IMR-90 (cell line): ENCODE measurements around the gene TDRD7. TPM values are rescaled to one million over a fixed set of nuclear protein-coding genes. Genes with fewer than 3 reads are reported as not detected.

Experiments used
- ATAC-seq: fragments of 200-7000 bp; cut with Tn5 transposase; 2 replicates; pipeline ENCODE4 v1.9.1; 2020; ENCODE audit warnings: low read depth, mild to moderate bottlenecking, moderate library complexity
- BruUV-seq: library from RNA; stranded (reverse); fragments of 400-500 nt; replicated peaks from 2 replicates; lab custom pipeline; 2021; lab: Mats Ljungman, UMichigan
- CTCF ChIA-PET: fragments of 300-600 bp; formaldehyde crosslinking; extraction: SDS; loops from one replicate; lab custom pipeline; 2021; ENCODE audit warnings: antibody characterized with exemption; lab: Yijun Ruan, JAX
- POLR2A ChIA-PET: fragments of 300-600 bp; sonication (Branson Sonifier 250); formaldehyde crosslinking; loops from one replicate; lab custom pipeline; 2022; ENCODE audit warnings: antibody characterized with exemption; ENCODE audit not compliant: unreplicated experiment; lab: Charles Lee
- DNase-seq: peaks from one replicate; pipeline ENCODE4 v3.0.0; 2013
- H2AFZ ChIP-seq: replicated peaks from 2 replicates; pipeline ENCODE3; 2013; ENCODE audit warnings: low read length, mild to moderate bottlenecking; ENCODE audit not compliant: poor library complexity
- H2AK5ac ChIP-seq: 2 replicates; pipeline ENCODE4 v1.6.1; 2013; ENCODE audit warnings: low read depth, low read length, inconsistent platforms
- H2AK9ac ChIP-seq: replicated peaks from 2 replicates; pipeline ENCODE3; 2013; ENCODE audit warnings: mild to moderate bottlenecking, low read depth, low read length, moderate library complexity; ENCODE audit not compliant: poor library complexity
- H2BK120ac ChIP-seq: 2 replicates; pipeline ENCODE4 v1.6.1; 2013; ENCODE audit warnings: low read depth, low read length, inconsistent platforms
- H2BK15ac ChIP-seq: 3 replicates; pipeline ENCODE4 v1.6.1; 2013; ENCODE audit warnings: low read depth, low read length, inconsistent platforms
- H2BK20ac ChIP-seq: 2 replicates; pipeline ENCODE4 v1.6.1; 2013; ENCODE audit warnings: low read depth, mild to moderate bottlenecking, inconsistent platforms, low read length, moderate library complexity
- H2BK5ac ChIP-seq: 2 replicates; pipeline ENCODE4 v1.6.1; 2013; ENCODE audit warnings: mild to moderate bottlenecking, low read depth, low read length, inconsistent platforms; ENCODE audit not compliant: poor library complexity, severe bottlenecking
- H3K14ac ChIP-seq: replicated peaks from 2 replicates; pipeline ENCODE4 v1.6.1; 2013; ENCODE audit warnings: low read depth, low read length, inconsistent platforms
- H3K18ac ChIP-seq: 2 replicates; pipeline ENCODE4 v1.6.1; 2013; ENCODE audit warnings: low read depth, low read length, control low read depth
- H3K23ac ChIP-seq: 2 replicates; pipeline ENCODE4 v1.6.1; 2013; ENCODE audit warnings: low read depth, low read length, inconsistent platforms
- H3K27ac ChIP-seq: 2 replicates; pipeline ENCODE4 v1.5.1; 2013; ENCODE audit warnings: mild to moderate bottlenecking, control low read depth, low read length; ENCODE audit not compliant: insufficient read depth
- H3K27me3 ChIP-seq: 2 replicates; pipeline ENCODE4 v1.6.1; 2013; ENCODE audit warnings: low read length; ENCODE audit not compliant: control insufficient read depth, insufficient read depth
- H3K36me3 ChIP-seq: 2 replicates; pipeline ENCODE4 v1.6.1; 2013; ENCODE audit warnings: low read length, mixed read lengths; ENCODE audit not compliant: control insufficient read depth, insufficient read depth
- H3K4ac ChIP-seq: 2 replicates; pipeline ENCODE4 v1.6.1; 2013; ENCODE audit warnings: low read depth, low read length, inconsistent platforms
- H3K4me1 ChIP-seq: 2 replicates; pipeline ENCODE4 v1.6.1; 2013; ENCODE audit warnings: low read length, mixed read lengths; ENCODE audit not compliant: control insufficient read depth, insufficient read depth
- H3K4me2 ChIP-seq: 2 replicates; pipeline ENCODE4 v1.6.1; 2013; ENCODE audit warnings: low read depth, mild to moderate bottlenecking, control low read depth, low read length, moderate library complexity
- H3K4me3 ChIP-seq: 2 replicates; pipeline ENCODE4 v1.5.1; 2013; ENCODE audit warnings: low read depth, mild to moderate bottlenecking, control low read depth, low read length, moderate library complexity; ENCODE audit not compliant: insufficient read depth
- H3K56ac ChIP-seq: 2 replicates; pipeline ENCODE4 v1.6.1; 2013; ENCODE audit warnings: low read length, inconsistent platforms; ENCODE audit not compliant: insufficient read depth; ENCODE audit errors: extremely low read depth
- H3K79me1 ChIP-seq, 2 experiments: 2 replicates each; pipeline ENCODE4 v1.6.1; 2013; ENCODE audit warnings: low read length in 2 of 2, inconsistent platforms in 1 of 2, low read depth in 1 of 2
- H3K9ac ChIP-seq: 2 replicates; pipeline ENCODE4 v1.6.1; 2013; ENCODE audit warnings: low read depth, low read length, control low read depth
- H3K9me1 ChIP-seq: 2 replicates; pipeline ENCODE4 v1.6.1; 2013; ENCODE audit warnings: low read length, inconsistent platforms; ENCODE audit not compliant: insufficient read depth
- H3K9me3 ChIP-seq: 2 replicates; pipeline ENCODE4 v1.6.1; 2013; ENCODE audit warnings: low read length; ENCODE audit not compliant: control insufficient read depth, insufficient read depth
- H4K20me1 ChIP-seq: 2 replicates; pipeline ENCODE4 v1.6.1; 2013; ENCODE audit warnings: low read length, inconsistent platforms; ENCODE audit not compliant: insufficient read depth
- H4K5ac ChIP-seq: 2 replicates; pipeline ENCODE4 v1.6.1; 2013; ENCODE audit warnings: mild to moderate bottlenecking, low read depth, low read length, control low read depth
- H4K8ac ChIP-seq, 2 experiments: 2 replicates each; pipeline ENCODE4 v1.6.1; 2013; ENCODE audit warnings: low read depth in 2 of 2, low read length in 2 of 2, control low read depth in 1 of 2, inconsistent platforms in 1 of 2
- H4K91ac ChIP-seq: 2 replicates; pipeline ENCODE4 v1.6.1; 2013; ENCODE audit warnings: low read depth, low read length, inconsistent platforms; ENCODE audit not compliant: insufficient read depth
- BHLHE40 ChIP-seq: fragments of 150-350 bp; IDR thresholded peaks from 2 replicates; pipeline ENCODE4 v1.6.1; 2016; ENCODE audit warnings: mild to moderate bottlenecking, low read depth, low read length
- CEBPB ChIP-seq: IDR thresholded peaks from 2 replicates; pipeline ENCODE4 v1.6.1; 2012; ENCODE audit warnings: low read depth, low read length, improper control_type of control experiment
- CHD1 ChIP-seq: IDR thresholded peaks from 2 replicates; pipeline ENCODE4 v1.6.1; 2012; ENCODE audit warnings: low read depth, low read length, improper control_type of control experiment
- FOS ChIP-seq: fragments of 150-350 bp; IDR thresholded peaks from 2 replicates; pipeline ENCODE4 v1.6.1; 2016; ENCODE audit warnings: low read depth, low read length
- MAFK ChIP-seq: IDR thresholded peaks from 2 replicates; pipeline ENCODE4 v1.6.1; 2012; ENCODE audit warnings: low read depth, low read length, improper control_type of control experiment
- MAZ ChIP-seq: IDR thresholded peaks from 2 replicates; pipeline ENCODE4 v1.6.1; 2012; ENCODE audit warnings: low read depth, mild to moderate bottlenecking, low read length, improper control_type of control experiment, moderate library complexity, borderline replicate concordance
- MXI1 ChIP-seq: IDR thresholded peaks from 2 replicates; pipeline ENCODE4 v1.6.1; 2012; ENCODE audit warnings: low read depth, mild to moderate bottlenecking, low read length, moderate library complexity, borderline replicate concordance
- NFE2L2 ChIP-seq: fragments of 150-350 bp; IDR thresholded peaks from 2 replicates; pipeline ENCODE4 v1.6.1; 2016; ENCODE audit warnings: low read depth, mild to moderate bottlenecking, low read length
- POLR2A ChIP-seq: IDR thresholded peaks from 2 replicates; pipeline ENCODE4 v1.6.1; 2012; ENCODE audit warnings: mild to moderate bottlenecking, low read depth, low read length
- RAD21 ChIP-seq: IDR thresholded peaks from 2 replicates; pipeline ENCODE4 v1.6.1; 2012; ENCODE audit warnings: low read length, improper control_type of control experiment
- RCOR1 ChIP-seq: IDR thresholded peaks from 2 replicates; pipeline ENCODE4 v1.6.1; 2012; ENCODE audit warnings: mild to moderate bottlenecking, low read length, improper control_type of control experiment; ENCODE audit not compliant: insufficient replicate concordance
- RFX5 ChIP-seq: IDR thresholded peaks from 2 replicates; pipeline ENCODE4 v1.8.0; 2012; ENCODE audit warnings: low read depth, mild to moderate bottlenecking, low read length, moderate library complexity
- SMC3 ChIP-seq: fragments of 150-350 bp; IDR thresholded peaks from 2 replicates; pipeline ENCODE4 v1.6.1; 2016; ENCODE audit warnings: low read depth, mild to moderate bottlenecking, antibody characterized with exemption, low read length, moderate library complexity
- WGBS, 2 experiments: methylation state at CpG; one replicate each; pipeline versions ENCODE4 v1.1.5 to v1.1.7; 2013; ENCODE audit warnings: missing lambda C conversion rate in 2 of 2; ENCODE audit not compliant: insufficient read length in 1 of 2; ENCODE audit errors: extremely low coverage in 2 of 2; 5-methylcytosine and 5-hydroxymethylcytosine counted together
- dilution Hi-C: fragments of 300-500 bp; cut with HindIII; formaldehyde crosslinking; loops from one replicate; pipeline ENCODE4 v1.14.3; 2018; ENCODE audit warnings: low sequenced_read_pairs; ENCODE audit not compliant: unreplicated experiment
- in situ Hi-C: fragments of 300-500 bp; cut with MboI; formaldehyde crosslinking; loops from 3 replicates; pipeline ENCODE4 v1.14.3; 2019; ENCODE audit warnings: low sequenced_read_pairs, inconsistent platforms, mixed read lengths
- intact Hi-C: fragments of 100-400 bp; cut with micrococcal nuclease; formaldehyde crosslinking; loops from 2 replicates; pipeline ENCODE4 v1.10.0; 2022
- polyA plus RNA-seq, 3 experiments: library from polyadenylated mRNA; depleted of rRNA; stranded (reverse); fragments of >200 nt; gene quantifications; 2 replicates each; pipeline ENCODE4 v1.2.3, GENCODE V29; 2012; ENCODE audit warnings: low replicate concordance in 1 of 3
- total RNA-seq: library from RNA; depleted of rRNA; stranded (reverse); fragments of >200 nt; gene quantifications from 2 replicates; pipeline ENCODE4 v1.2.3, GENCODE V29; 2012
- TF ChIP-seq, protein P1 (sequence below): fragments of 150-350 bp; IDR thresholded peaks from 2 replicates; pipeline ENCODE4 v1.6.1; 2017; ENCODE audit warnings: mild to moderate bottlenecking, antibody characterized with exemption, low read length, low read depth
- TF ChIP-seq, protein P2 (sequence below): conservative IDR thresholded peaks from 2 replicates; pipeline ENCODE4 v1.5.1; 2012; ENCODE audit warnings: mild to moderate bottlenecking, low read depth, low read length, improper control_type of control experiment
- TF ChIP-seq, protein P3 (sequence below): fragments of 150-350 bp; IDR thresholded peaks from 2 replicates; pipeline ENCODE4 v1.6.1; 2016; ENCODE audit warnings: low read depth, mild to moderate bottlenecking, low read length, moderate library complexity, borderline replicate concordance

TDRD7 gene
- total and polyA plus RNA-seq, 2 of the 4 experiments (the other 2 are of a cell fraction) = 4.4 to 9.7 TPM

DNA sequence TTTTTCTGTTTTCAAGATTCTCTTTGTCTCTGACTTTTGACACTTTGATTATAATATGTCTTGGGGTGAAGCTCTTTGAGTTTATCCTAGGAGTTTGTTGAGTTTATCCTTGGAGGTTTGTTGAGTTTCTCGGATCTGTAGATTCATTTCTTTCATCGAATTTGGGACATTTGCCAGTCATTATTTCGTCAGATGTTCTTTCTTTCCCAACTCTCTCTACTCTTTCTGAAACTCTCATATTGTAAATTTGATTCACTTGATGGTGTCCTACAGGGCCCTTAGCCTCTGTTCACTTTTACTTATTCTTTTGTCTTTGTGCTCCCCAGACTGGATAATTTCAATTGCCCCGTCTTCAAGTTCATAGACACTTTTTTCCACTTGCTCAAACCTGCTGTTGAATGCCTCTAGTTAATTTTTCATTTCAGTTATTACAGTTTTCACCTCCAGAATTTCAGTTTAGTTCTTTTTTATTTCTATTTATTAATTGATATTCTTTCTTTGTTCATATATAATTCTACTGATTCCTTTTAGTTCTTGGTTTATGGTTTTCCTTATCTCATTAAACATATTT is 8.1 kb upstream of the TDRD7 start:
- CTCF ChIA-PET = interaction anchor here (2.6 kb wide), 1 partner anchor 547 kb away, joined by 12 read pairs; no protein-coding TSS in a partner anchor
- Histone ChIP-seq H4K5ac (no peak overlapping the region), H2BK5ac (no peak overlapping the region), H2BK15ac (no peak overlapping the region), H2BK20ac (no peak overlapping the region), H2AK9ac (no peak overlapping the region), H4K20me1 (no peaks in the 10 kb centered on the region; the same call in none of the 2 replicates), H3K27ac (no peak overlapping the region), H3K4me1 (no peaks in the 10 kb centered on the region), H3K4me3 (no peak overlapping the region), H3K56ac (no peak overlapping the region), H3K4ac (no peak overlapping the region), H3K36me3 (no peaks in the 10 kb centered on the region), H3K79me1 (no peaks in the 10 kb centered on the region), H2AFZ (no peak overlapping the region), H3K27me3 (peaks cover 13% of the 10 kb centered on the region), H3K9me3 (0 out of 2 replicates have a peak, but pooled peaks cover 2% of the 10 kb centered on the region), H3K23ac (no peak overlapping the region), H2BK120ac (no peak overlapping the region), H3K4me2 (no peak overlapping the region), H2AK5ac (no peak overlapping the region), H3K9ac (no peak overlapping the region), H3K18ac (no peak overlapping the region), H3K9me1 (no peaks in the 10 kb centered on the region; the same call in 1 of the 2 replicates), H4K91ac (no peak overlapping the region), H3K14ac (no peak overlapping the region), H4K8ac (no peak overlapping the region)
- intact Hi-C loops = no loop called here
- POLR2A ChIA-PET = no interaction called here
- ATAC-seq (no peak), DNase-seq (no peak)
- TF ChIP-seq SMC3 = no peak
- TF ChIP-seq CEBPB = no peak
- no peak for TF ChIP-seq BHLHE40
- no peak for TF ChIP-seq MAZ
- no peak for TF ChIP-seq RFX5
- no peak for TF ChIP-seq CHD1
- TF ChIP-seq MXI1 = no peak
- no peak for TF ChIP-seq FOS
- TF ChIP-seq, protein P1, sequence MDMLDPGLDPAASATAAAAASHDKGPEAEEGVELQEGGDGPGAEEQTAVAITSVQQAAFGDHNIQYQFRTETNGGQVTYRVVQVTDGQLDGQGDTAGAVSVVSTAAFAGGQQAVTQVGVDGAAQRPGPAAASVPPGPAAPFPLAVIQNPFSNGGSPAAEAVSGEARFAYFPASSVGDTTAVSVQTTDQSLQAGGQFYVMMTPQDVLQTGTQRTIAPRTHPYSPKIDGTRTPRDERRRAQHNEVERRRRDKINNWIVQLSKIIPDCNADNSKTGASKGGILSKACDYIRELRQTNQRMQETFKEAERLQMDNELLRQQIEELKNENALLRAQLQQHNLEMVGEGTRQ = no peak
- no peak for TF ChIP-seq NFE2L2
- TF ChIP-seq MAFK = no peak
- TF ChIP-seq, protein P2, sequence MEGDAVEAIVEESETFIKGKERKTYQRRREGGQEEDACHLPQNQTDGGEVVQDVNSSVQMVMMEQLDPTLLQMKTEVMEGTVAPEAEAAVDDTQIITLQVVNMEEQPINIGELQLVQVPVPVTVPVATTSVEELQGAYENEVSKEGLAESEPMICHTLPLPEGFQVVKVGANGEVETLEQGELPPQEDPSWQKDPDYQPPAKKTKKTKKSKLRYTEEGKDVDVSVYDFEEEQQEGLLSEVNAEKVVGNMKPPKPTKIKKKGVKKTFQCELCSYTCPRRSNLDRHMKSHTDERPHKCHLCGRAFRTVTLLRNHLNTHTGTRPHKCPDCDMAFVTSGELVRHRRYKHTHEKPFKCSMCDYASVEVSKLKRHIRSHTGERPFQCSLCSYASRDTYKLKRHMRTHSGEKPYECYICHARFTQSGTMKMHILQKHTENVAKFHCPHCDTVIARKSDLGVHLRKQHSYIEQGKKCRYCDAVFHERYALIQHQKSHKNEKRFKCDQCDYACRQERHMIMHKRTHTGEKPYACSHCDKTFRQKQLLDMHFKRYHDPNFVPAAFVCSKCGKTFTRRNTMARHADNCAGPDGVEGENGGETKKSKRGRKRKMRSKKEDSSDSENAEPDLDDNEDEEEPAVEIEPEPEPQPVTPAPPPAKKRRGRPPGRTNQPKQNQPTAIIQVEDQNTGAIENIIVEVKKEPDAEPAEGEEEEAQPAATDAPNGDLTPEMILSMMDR = no peak
- TF ChIP-seq RCOR1 = no peak
- TF ChIP-seq POLR2A = no peak
- no peak for TF ChIP-seq RAD21
- TF ChIP-seq, protein P3, sequence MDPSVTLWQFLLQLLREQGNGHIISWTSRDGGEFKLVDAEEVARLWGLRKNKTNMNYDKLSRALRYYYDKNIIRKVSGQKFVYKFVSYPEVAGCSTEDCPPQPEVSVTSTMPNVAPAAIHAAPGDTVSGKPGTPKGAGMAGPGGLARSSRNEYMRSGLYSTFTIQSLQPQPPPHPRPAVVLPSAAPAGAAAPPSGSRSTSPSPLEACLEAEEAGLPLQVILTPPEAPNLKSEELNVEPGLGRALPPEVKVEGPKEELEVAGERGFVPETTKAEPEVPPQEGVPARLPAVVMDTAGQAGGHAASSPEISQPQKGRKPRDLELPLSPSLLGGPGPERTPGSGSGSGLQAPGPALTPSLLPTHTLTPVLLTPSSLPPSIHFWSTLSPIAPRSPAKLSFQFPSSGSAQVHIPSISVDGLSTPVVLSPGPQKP = no peak
- no CpG with 5 or more reads among the region's 4 CpGs for WGBS, 2 experiments
- BruUV-seq = no TSS peak
- dilution Hi-C loops = no loop called here
- in situ Hi-C loops = no loop called here
